Measurements from ENCODE around the gene UBD. TPM values are rescaled to one million over a fixed set of nuclear protein-coding genes. Genes with fewer than 3 reads are reported as not detected.
A peak's percentile ranks its signal among the peaks of the same experiment; 100 is the strongest.

UBD gene
- total RNA-seq, 2 experiments from 2014 or later = 0.31 TPM; not detected in 1

DNA sequence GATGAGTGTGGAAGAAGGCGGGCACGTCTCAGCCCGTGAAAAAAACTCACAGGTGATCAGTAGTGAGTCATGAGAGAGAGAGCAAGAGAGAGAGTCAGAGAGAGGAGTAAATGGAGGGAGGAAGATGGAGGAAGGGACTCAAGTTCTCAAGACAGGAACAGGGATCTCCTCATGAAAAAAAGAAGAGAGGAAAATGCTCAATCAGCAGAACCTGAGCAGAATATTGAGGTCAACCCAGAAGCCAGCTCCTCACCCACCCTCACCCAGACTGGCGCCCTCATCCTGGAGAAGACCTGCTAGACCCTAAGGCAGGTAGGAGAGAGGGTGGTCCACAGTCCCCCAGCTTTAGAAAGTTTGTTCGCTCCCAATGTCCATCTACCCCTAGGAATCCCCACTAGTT lies 4.8 kb downstream of the UBD start:
- peaks cover 13% of the 10 kb centered on the region for H3K4me1 Mint-ChIP-seq (ENCODE audit: low read depth)
- no peaks in the 10 kb centered on the region for H3K36me3 Mint-ChIP-seq (ENCODE audit: low read depth)
- H3K27me3 Mint-ChIP-seq (ENCODE audit: low read depth) = peaks cover 43% of the 10 kb centered on the region
- H3K4me3 Mint-ChIP-seq = no peak overlapping the region
- no peaks in the 10 kb centered on the region for H3K9me3 Mint-ChIP-seq
- DNase-seq = no peak
- CTCF ChIA-PET = interaction anchor here (0.6 kb wide), 1 partner anchor 60 kb away, joined by 3 read pairs; no protein-coding TSS in a partner anchor
- intact Hi-C loops (cut with micrococcal nuclease) = no loop called here
- H3K27ac Mint-ChIP-seq = no peak overlapping the region

DNA sequence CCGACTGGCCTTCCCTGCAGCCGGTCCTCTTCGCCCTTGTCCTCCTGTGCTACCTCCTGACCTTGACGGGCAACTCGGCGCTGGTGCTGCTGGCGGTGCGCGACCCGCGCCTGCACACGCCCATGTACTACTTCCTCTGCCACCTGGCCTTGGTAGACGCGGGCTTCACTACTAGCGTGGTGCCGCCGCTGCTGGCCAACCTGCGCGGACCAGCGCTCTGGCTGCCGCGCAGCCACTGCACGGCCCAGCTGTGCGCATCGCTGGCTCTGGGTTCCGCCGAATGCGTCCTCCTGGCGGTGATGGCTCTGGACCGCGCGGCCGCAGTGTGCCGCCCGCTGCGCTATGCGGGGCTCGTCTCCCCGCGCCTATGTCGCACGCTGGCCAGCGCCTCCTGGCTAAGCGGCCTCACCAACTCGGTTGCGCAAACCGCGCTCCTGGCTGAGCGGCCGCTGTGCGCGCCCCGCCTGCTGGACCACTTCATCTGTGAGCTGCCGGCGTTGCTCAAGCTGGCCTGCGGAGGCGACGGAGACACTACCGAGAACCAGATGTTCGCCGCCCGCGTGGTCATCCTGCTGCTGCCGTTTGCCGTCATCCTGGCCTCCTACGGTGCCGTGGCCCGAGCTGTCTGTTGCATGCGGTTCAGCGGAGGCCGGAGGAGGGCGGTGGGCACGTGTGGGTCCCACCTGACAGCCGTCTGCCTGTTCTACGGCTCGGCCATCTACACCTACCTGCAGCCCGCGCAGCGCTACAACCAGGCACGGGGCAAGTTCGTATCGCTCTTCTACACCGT lies 6.1 kb downstream of the UBD start:
- intact Hi-C loops (cut with micrococcal nuclease) = no loop called here
- H3K27me3 Mint-ChIP-seq (ENCODE audit: low read depth) = peaks cover 40% of the 10 kb centered on the region
- H3K9me3 Mint-ChIP-seq = no peaks in the 10 kb centered on the region
- H3K27ac Mint-ChIP-seq = peak overlapping the region; percentile 63
- no peaks in the 10 kb centered on the region for H3K36me3 Mint-ChIP-seq (ENCODE audit: low read depth)
- H3K4me3 Mint-ChIP-seq = peak overlapping the region; percentile 63
- CTCF ChIA-PET = interaction anchor here (0.6 kb wide), 1 partner anchor 410 kb away, joined by 3 read pairs; no protein-coding TSS in a partner anchor
- peaks cover 13% of the 10 kb centered on the region for H3K4me1 Mint-ChIP-seq (ENCODE audit: low read depth)
- DNase-seq = peak; percentile 30

DNA sequence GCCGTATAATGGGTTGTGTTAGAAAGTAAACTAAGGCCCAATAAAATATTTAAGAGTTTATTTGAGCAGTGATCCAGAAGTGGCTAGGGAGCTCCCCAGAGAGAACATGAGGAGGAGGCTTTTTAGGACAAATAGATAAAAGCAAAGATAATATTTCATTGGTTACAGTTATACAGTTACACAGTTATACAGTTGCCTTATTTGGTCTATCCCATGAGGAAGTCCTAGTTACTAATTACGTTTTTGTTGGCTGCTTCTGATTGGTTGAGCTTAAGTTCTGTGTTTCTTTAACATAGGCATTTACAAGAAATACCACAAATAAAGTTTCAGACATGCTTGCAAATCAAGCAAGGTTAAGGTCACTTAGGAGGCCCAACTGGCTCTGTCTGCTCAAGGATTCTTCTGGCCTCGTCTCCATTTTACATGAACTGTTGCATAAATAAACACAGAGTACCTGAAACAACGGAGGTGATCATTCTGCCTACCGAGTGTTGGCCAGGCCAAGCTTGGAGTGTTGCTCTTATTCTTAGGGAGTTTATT lies 7.0 kb downstream of the UBD start:
- H3K9me3 Mint-ChIP-seq = no peaks in the 10 kb centered on the region
- H3K27ac Mint-ChIP-seq = no peak overlapping the region
- peaks cover 13% of the 10 kb centered on the region for H3K4me1 Mint-ChIP-seq (ENCODE audit: low read depth)
- H3K36me3 Mint-ChIP-seq (ENCODE audit: low read depth) = no peaks in the 10 kb centered on the region
- peaks cover 42% of the 10 kb centered on the region for H3K27me3 Mint-ChIP-seq (ENCODE audit: low read depth)
- H3K4me3 Mint-ChIP-seq = peak overlapping the region; percentile 63
- intact Hi-C loops (cut with micrococcal nuclease) = no loop called here
- CTCF ChIA-PET = no interaction called here
- DNase-seq = no peak

DNA sequence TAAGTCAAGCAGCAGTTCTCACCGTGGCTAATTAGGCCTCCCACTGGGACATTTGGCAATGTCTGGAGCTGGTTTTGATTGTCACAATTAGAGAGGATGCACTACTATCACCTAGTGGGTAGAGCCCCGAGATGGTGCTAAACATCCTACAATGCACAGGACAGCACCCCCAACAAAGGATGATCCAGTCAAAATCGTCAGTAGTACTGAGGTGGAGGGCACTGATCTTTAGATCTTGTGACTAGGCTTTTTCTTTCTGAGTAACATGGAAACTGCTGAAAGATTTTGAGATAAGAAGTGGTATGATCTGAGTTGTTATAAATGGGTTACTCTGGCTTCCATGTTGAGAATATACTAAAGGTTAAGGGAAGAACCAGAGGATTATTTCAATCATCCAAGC lies 12.0 kb downstream of the UBD start:
- Mint-ChIP-seq H3K36me3 (ENCODE audit: low read depth) (no peaks in the 10 kb centered on the region), H3K27me3 (ENCODE audit: low read depth) (peaks cover 15% of the 10 kb centered on the region)
- intact Hi-C loops (cut with micrococcal nuclease) = no loop called here

GRCh38 chr6:29537714-29538403 lies 21.7 kb downstream of the UBD start:
- no peaks in the 10 kb centered on the region for H3K9me3 Mint-ChIP-seq
- no peak overlapping the region for H3K27ac Mint-ChIP-seq
- CTCF ChIA-PET = no interaction called here
- H3K27me3 Mint-ChIP-seq (ENCODE audit: low read depth) = peaks cover 16% of the 10 kb centered on the region
- H3K4me3 Mint-ChIP-seq = no peak overlapping the region
- no peak for DNase-seq
- H3K4me1 Mint-ChIP-seq (ENCODE audit: low read depth) = no peaks in the 10 kb centered on the region
- H3K36me3 Mint-ChIP-seq (ENCODE audit: low read depth) = no peaks in the 10 kb centered on the region
- intact Hi-C loops (cut with micrococcal nuclease) = no loop called here

More for the DNA sequence above, 12.0 kb downstream of the UBD start:
- Mint-ChIP-seq H3K4me3 (no peak overlapping the region), H3K9me3 (no peaks in the 10 kb centered on the region), H3K4me1 (ENCODE audit: low read depth) (peaks cover 4% of the 10 kb centered on the region), H3K27ac (no peak overlapping the region)
- DNase-seq = peak; percentile 14
- CTCF ChIA-PET = no interaction called here

DNA sequence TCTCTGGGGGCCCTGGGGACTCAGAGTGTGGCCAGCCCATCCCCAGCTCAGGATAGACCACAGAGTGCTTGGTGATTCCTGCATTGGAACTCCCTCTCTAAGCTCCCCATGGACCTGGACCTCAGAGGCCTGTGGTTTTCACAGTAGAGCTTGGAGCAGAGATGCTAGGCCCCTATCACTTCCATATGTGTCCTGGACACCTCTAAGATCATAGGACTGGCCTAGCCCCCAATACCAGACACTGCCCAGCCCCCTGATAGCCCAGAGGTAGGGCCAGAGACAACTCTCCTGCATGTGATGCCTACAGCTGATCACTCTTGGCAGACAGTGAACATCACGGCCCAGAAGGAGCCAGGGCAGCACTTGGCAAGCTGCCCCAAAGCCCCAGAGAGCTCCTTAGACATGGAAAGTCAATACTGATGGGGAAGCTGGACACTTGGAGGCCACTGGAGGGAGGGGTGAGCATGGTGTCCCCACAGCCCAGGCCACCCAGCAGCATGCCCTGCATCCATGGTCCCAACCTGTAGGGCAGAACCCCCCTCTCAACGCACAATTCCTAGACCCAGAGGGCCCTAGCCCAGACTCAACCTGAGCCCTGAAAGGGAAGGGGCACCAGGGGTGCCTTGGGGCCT lies 27.1 kb downstream of the UBD start:
- Mint-ChIP-seq H3K9me3 (no peaks in the 10 kb centered on the region), H3K4me3 (no peak overlapping the region), H3K27ac (no peak overlapping the region), H3K27me3 (ENCODE audit: low read depth) (no peaks in the 10 kb centered on the region), H3K36me3 (ENCODE audit: low read depth) (no peaks in the 10 kb centered on the region), H3K4me1 (ENCODE audit: low read depth) (no peaks in the 10 kb centered on the region)
- CTCF ChIA-PET = no interaction called here
- intact Hi-C loops (cut with micrococcal nuclease) = no loop called here
- DNase-seq = no peak

DNA sequence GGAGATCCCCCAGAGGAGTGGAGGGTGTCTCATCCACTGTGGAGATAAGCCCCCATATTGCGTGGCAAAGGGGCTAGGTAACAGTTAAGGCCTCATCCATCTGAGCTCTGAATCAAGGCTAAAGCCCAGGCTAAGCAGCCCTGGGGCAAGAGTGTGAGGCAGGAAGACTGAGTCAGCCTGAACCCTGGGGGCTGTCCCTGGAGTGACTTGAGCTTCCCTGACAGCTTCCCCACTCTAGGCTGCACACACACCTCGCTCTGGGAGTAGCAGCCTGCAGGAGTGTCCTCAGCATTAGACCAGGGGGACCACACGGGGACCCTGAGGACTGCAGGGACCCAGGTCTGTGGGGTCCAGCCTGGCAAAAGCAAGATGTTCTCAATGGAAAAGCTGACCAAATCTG lies 27.9 kb downstream of the UBD start:
- CTCF ChIA-PET = no interaction called here
- DNase-seq = peak; percentile 71
- peaks cover 3% of the 10 kb centered on the region for H3K27me3 Mint-ChIP-seq (ENCODE audit: low read depth)

DNA sequence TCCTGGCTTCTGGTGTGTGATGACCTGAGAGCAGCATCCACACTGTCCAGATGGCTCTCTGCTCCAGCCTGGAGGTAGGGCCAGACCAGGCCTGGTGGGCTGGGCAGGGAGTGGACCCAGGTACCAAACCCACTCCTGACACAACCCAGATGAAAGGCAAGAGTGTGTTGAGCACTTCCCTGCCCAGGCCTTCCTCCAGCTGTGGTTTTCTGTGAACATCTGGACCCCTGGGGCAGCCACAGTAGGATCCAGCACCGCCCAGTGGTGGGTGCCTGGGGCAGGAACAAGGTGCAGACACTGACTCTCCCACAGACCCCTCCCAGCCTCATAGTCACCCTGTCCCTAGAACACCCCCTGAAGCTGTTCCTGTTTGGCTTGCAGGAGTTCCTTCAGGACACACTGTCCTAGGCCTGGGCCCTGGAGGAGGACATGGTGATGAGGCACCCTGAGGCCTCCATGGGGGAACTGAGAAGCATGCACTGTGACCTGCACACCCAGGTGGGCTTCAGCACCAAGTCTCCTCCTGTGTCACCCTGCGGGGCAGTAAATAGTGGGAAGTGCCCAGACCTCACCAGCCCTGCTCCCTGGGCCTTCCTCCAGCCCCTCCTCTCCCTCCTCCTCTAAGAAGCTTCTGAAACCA lies 28.7 kb downstream of the UBD start:
- Mint-ChIP-seq H3K36me3 (ENCODE audit: low read depth) (no peaks in the 10 kb centered on the region), H3K4me3 (no peak overlapping the region), H3K9me3 (no peaks in the 10 kb centered on the region), H3K27me3 (ENCODE audit: low read depth) (peaks cover 7% of the 10 kb centered on the region), H3K4me1 (ENCODE audit: low read depth) (no peaks in the 10 kb centered on the region), H3K27ac (no peak overlapping the region)
- DNase-seq = no peak
- CTCF ChIA-PET = no interaction called here
- intact Hi-C loops (cut with micrococcal nuclease) = no loop called here

More for the DNA sequence above, 27.9 kb downstream of the UBD start:
- intact Hi-C loops (cut with micrococcal nuclease) = no loop called here
- no peaks in the 10 kb centered on the region for H3K36me3 Mint-ChIP-seq (ENCODE audit: low read depth)
- no peak overlapping the region for H3K27ac Mint-ChIP-seq
- no peaks in the 10 kb centered on the region for H3K9me3 Mint-ChIP-seq
- H3K4me1 Mint-ChIP-seq (ENCODE audit: low read depth) = no peaks in the 10 kb centered on the region
- H3K4me3 Mint-ChIP-seq = no peak overlapping the region

DNA sequence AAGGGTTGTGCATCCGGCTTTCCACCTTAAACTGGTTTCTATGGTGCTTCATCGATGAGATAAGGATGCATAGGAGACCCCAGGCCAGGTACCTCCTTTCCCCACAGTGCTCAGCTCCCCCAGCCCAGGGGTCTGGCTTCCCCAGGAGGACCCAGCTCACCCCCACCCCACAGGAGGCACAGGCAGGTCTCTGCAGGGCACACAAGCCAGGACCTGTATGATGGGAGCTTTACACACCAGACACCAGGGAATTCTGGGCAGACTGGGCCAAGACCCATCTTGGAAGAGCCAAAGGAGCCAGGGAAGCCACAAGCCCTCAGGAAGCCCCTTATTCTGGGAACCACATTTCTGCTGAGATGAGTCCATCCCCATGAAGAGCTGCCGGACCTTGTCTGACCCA lies 29.6 kb downstream of the UBD start:
- H3K36me3 Mint-ChIP-seq (ENCODE audit: low read depth) = no peaks in the 10 kb centered on the region
- H3K27me3 Mint-ChIP-seq (ENCODE audit: low read depth) = peaks cover 13% of the 10 kb centered on the region
- intact Hi-C loops (cut with micrococcal nuclease) = no loop called here
- H3K9me3 Mint-ChIP-seq = no peaks in the 10 kb centered on the region
- no peak overlapping the region for H3K4me3 Mint-ChIP-seq
- CTCF ChIA-PET = no interaction called here
- H3K4me1 Mint-ChIP-seq (ENCODE audit: low read depth) = no peaks in the 10 kb centered on the region
- H3K27ac Mint-ChIP-seq = no peak overlapping the region
- DNase-seq = no peak

DNA sequence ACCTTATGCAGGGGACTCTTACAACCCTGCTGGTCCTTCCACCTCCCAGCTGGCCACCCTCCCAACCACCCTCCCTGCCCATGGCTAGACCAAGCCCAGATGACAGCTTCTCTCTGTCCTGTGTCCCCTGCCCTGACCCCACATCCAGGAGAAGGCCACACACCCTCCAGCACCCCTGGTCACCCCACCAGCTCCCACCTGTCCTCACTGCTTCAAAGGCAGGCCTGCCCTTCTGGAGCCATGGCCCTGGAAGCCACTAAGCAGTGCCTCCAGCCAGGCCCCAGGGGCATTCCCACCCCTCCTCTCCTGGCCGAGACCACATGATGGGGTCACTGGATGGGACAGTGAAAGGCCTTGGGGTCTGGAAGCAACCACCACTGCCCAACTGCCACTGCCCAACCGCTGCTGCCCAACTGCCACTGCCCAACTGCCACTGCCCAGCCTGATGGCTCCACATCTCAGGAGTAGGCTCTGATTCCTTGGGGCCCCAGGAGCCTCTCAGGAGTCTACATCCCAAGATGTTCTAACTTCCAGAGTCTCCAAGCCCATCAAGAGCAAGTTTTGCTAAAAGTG lies 30.5 kb downstream of the UBD start:
- CTCF ChIA-PET = no interaction called here
- no peak overlapping the region for H3K4me3 Mint-ChIP-seq
- intact Hi-C loops (cut with micrococcal nuclease) = no loop called here
- no peaks in the 10 kb centered on the region for H3K36me3 Mint-ChIP-seq (ENCODE audit: low read depth)
- H3K27me3 Mint-ChIP-seq (ENCODE audit: low read depth) = peaks cover 18% of the 10 kb centered on the region
- H3K4me1 Mint-ChIP-seq (ENCODE audit: low read depth) = no peaks in the 10 kb centered on the region
- H3K9me3 Mint-ChIP-seq = no peaks in the 10 kb centered on the region
- DNase-seq = no peak
- no peak overlapping the region for H3K27ac Mint-ChIP-seq

DNA sequence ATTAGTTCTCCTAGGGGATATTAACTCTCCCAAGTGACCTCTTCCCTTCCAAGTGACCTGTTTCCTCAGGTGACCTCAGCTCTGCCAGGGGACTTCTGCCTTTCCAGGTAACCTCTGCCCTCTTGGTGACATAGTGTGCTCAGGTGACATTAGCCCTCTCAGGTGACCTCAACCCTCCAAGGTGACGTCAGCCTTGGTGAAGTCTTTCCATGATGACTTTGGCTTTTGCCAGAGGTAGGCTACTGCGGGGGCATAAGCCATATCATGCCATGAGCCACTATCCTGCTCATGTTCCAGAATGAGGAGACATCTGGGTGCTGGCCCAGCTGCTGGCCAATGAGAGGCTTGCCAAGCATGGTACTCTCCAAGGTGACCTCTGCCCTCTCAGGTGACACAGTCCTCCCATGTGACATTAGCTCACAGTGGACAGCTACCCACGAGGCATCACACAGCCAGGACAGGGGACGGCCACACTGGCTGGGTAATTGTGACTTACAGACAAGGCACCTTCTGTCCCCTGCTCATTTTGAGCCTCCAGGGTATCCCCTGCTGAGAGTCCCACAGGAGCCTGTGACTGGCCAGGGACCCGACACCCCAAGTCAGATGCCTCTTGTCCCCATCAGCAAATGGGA lies 31.1 kb downstream of the UBD start:
- intact Hi-C loops (cut with micrococcal nuclease) = no loop called here
- Mint-ChIP-seq H3K27ac (no peak overlapping the region), H3K4me3 (no peak overlapping the region), H3K36me3 (ENCODE audit: low read depth) (no peaks in the 10 kb centered on the region), H3K27me3 (ENCODE audit: low read depth) (peaks cover 21% of the 10 kb centered on the region), H3K4me1 (ENCODE audit: low read depth) (no peaks in the 10 kb centered on the region), H3K9me3 (peaks cover 1% of the 10 kb centered on the region)
- DNase-seq = no peak
- CTCF ChIA-PET = no interaction called here

DNA sequence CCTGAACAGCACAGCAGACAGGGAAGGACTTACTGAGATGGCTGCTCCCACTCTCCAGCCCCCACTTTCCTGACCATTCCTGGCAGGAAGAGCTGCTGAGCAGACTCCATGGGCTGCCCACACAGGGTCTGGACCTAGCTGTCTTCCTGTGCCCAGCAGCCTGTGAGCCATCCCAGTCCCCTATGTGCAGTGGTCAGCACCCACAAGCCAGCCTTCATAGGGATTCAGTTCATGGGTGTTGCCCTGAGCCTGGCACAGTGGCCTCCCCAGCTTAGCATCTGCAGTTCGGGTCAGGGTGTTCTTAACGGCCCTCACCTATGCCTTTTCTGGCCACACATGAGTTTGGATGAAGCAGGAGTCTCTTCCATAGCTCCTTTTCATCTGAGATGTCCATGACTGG lies 32.0 kb downstream of the UBD start:
- Mint-ChIP-seq H3K27ac (no peak overlapping the region), H3K27me3 (ENCODE audit: low read depth) (peaks cover 24% of the 10 kb centered on the region), H3K36me3 (ENCODE audit: low read depth) (no peaks in the 10 kb centered on the region), H3K9me3 (peaks cover 5% of the 10 kb centered on the region), H3K4me1 (ENCODE audit: low read depth) (no peaks in the 10 kb centered on the region), H3K4me3 (no peak overlapping the region)
- no peak for DNase-seq
- intact Hi-C loops (cut with micrococcal nuclease) = no loop called here
- CTCF ChIA-PET = no interaction called here

Measured in activated naive CD4-positive, alpha-beta T cell treated with anti-CD3 and anti-CD28 coated beads for 36 hours (primary cell).